Fibroblast of villous mesenchyme (primary cell): ENCODE results near the gene MAGI1. TPM values are rescaled to one million over a fixed set of nuclear protein-coding genes. Genes with fewer than 3 reads are reported as not detected.

Source experiments
- DNase-seq: peaks from one replicate; pipeline ENCODE4 v3.0.0-alpha.2; 2010; ENCODE audit warnings: low read depth
- H3K4me3 ChIP-seq: 2 replicates; pipeline ENCODE4 v1.5.1; 2011; ENCODE audit warnings: low read depth, mild to moderate bottlenecking, low read length
- CTCF ChIP-seq: IDR thresholded peaks from 2 replicates; pipeline ENCODE4 v1.5.1; 2012; ENCODE audit warnings: low read depth, mild to moderate bottlenecking, low read length; ENCODE audit not compliant: insufficient read depth
- total RNA-seq: library from RNA; depleted of rRNA; stranded (reverse); fragments of >200 nt; gene quantifications from 2 replicates; pipeline ENCODE4 v1.2.3, GENCODE V29; 2012

Gene MAGI1
- total RNA-seq, 1 donor = 20.7 TPM

DNA sequence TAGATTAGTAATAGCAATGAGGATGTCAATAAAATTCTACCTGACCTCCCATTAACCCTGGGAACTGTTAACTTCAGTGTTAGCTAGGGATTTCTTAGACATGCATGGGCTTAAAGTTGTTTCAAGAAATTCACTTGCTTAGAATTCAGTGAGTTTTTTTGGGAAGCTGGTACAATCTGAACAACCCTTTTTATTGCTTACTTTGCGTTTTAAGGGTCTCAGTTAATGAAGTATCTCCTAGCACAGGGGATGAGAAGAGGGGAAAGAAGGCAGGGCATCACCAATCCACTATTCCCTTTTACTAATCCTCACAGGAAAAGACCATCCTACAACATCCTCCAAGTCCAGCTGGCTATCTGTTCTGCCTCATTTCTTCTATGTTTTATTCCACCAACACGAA lies 334.9 kb downstream of the MAGI1 start:
- no peak overlapping the region for H3K4me3 ChIP-seq
- no peak for DNase-seq
- TF ChIP-seq CTCF = no peak

- no peak for TF ChIP-seq CTCF
- no peak for DNase-seq
- no peak overlapping the region for H3K4me3 ChIP-seq
Measured at GRCh38 chr3:65703026-65703425, 335.7 kb downstream of the MAGI1 start.

DNA sequence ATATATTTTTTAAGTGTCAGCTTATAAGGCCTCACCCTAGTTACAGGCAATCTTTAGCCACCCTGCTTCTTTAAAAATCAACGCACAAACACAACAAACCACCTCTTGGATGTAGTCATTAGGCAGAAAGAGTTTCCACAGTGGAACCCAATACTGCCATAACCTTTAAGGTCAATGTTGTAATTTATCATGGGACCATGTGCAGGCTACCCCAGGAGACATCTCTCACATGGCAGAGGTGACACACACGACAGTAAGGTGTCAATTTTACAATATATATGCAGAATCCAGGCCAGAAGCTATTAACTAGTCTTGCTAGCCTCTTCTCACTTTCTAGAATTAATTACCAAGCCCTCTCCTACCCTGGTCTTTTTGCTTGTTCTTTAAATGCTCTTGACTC lies 336.5 kb downstream of the MAGI1 start:
- H3K4me3 ChIP-seq = no peak overlapping the region
- no peak for DNase-seq
- TF ChIP-seq CTCF = no peak

- TF ChIP-seq CTCF = no peak
- H3K4me3 ChIP-seq = no peak overlapping the region
- DNase-seq = no peak
Measured at GRCh38 chr3:65701516-65701915, 337.2 kb downstream of the MAGI1 start.

- no peak for TF ChIP-seq CTCF
- no peak for DNase-seq
- no peak overlapping the region for H3K4me3 ChIP-seq
Measured at GRCh38 chr3:65689436-65689835, 349.3 kb downstream of the MAGI1 start.

DNA sequence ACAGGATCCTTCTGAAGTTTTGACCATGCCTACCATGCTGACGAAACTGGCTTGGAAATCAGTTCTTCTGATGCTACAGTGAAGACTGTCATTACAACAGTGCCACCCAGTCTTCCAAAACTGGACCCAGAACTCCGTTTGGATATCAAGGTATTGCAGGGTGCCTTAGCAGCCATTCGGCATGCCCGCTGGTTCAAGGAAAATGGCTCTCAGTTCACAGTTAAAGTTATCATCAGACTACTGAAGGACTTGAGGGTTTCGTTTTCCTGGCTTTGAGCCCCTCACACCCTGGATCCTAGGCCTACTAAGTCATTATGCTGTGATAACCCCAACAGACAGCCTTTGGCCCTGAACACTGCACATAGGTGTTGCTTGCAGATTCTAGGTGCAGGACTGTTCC lies 351.0 kb downstream of the MAGI1 start:
- no peak for TF ChIP-seq CTCF
- no peak for DNase-seq

DNA sequence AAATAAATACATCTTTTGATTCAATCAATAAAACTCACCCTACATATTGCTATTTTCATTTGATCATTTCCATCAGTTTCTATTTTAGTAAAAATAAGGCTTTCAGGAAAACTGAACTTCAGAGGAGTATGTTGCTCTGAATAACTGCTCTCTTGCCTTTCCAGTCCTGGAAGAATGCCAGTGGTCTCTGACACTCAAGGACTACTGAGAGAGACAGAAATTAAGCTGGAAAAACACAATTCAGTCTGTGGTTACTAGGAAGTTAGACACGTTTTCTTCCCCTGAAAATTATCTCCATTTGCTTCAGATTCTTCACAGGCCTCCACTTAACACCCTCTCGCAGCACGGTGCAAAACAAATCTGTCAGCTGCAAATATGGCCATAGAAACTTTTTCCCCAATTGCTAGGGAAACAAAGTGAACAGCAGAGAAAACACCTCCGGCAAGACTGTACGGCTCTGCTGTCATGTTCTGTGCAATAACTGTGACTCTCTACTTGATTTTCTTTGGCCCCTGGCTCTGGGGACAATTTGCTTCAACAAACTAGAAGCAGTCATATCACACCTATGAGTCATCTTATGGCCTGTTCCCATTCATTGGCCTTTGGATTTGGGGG lies 353.0 kb downstream of the MAGI1 start:
- TF ChIP-seq CTCF = no peak
- DNase-seq = peak; percentile 12
- no peak overlapping the region for H3K4me3 ChIP-seq

More for the DNA sequence above, 351.0 kb downstream of the MAGI1 start:
- no peak overlapping the region for H3K4me3 ChIP-seq
